Spleen (tissue), 11 donors: ENCODE measurements around the gene MRPL14. TPM values are rescaled to one million over a fixed set of nuclear protein-coding genes. Genes with fewer than 3 reads are reported as not detected.

ENCODE experiments used
- DNase-seq: peaks from one replicate; pipeline ENCODE4 v3.0.0-alpha.2; 2020
- H3K27ac ChIP-seq, 8 donors: fragments of 200-600 bp; sonication (generic) in 7 of 8; 1 replicate in 4 of 8; 2 replicates in 4 of 8; pipeline versions ENCODE4 v1.5.0 to v1.8.0; 2016 to 2021; ENCODE audit warnings: inconsistent platforms in 4 of 8, mild to moderate bottlenecking in 4 of 8, moderate library complexity in 1 of 8
- H3K27me3 ChIP-seq, 7 donors: fragments of 200-600 bp; sonication (generic) in 6 of 7; replicated peaks in 1 of 7; 1 replicate in 4 of 7; 2 replicates in 3 of 7; pipeline versions ENCODE4 v1.5.0 to v1.8.0; 2016 to 2021; ENCODE audit warnings: inconsistent platforms in 3 of 7, mild to moderate bottlenecking in 1 of 7
- H3K36me3 ChIP-seq, 6 donors: fragments of 200-600 bp; sonication (generic) in 5 of 6; 1 replicate in 4 of 6; 2 replicates in 2 of 6; pipeline versions ENCODE4 v1.5.0 to v1.8.0; 2016 to 2021; ENCODE audit warnings: inconsistent platforms in 2 of 6
- H3K4me1 ChIP-seq, 6 donors: fragments of 200-600 bp; sonication (generic) in 5 of 6; 1 replicate in 3 of 6; 2 replicates in 3 of 6; pipeline versions ENCODE4 v1.5.0 to v1.8.0; 2016 to 2021; ENCODE audit warnings: inconsistent platforms in 3 of 6
- H3K4me3 ChIP-seq, 8 donors: fragments of 200-600 bp; sonication (generic) in 7 of 8; 1 replicate in 4 of 8; 2 replicates in 4 of 8; pipeline versions ENCODE4 v1.5.0 to v1.8.0; 2016 to 2021; ENCODE audit warnings: inconsistent platforms in 4 of 8, mild to moderate bottlenecking in 4 of 8, moderate library complexity in 2 of 8
- H3K9me3 ChIP-seq, 8 donors: fragments of 200-600 bp; sonication (generic) in 7 of 8; 1 replicate in 4 of 8; 2 replicates in 4 of 8; pipeline versions ENCODE4 v1.5.0 to v1.8.0; 2016 to 2021; ENCODE audit warnings: inconsistent platforms in 4 of 8
- POLR2A ChIP-seq, 3 donors: fragments of 450-650 bp; IDR thresholded peaks; one replicate each; pipeline ENCODE4 v1.5.1; 2017; ENCODE audit warnings: antibody characterized with exemption in 3 of 3, mild to moderate bottlenecking in 1 of 3
- POLR2AphosphoS5 ChIP-seq, 3 donors: sonication (generic); formaldehyde crosslinking; IDR thresholded peaks; one replicate each; pipeline ENCODE4 v1.5.1; 2017; ENCODE audit warnings: antibody characterized with exemption in 3 of 3
- WGBS, 5 donors: extraction: QIAGEN DNeasy Blood & Tissue Kit in 3 of 5; methylation state at CpG; one replicate each; pipeline versions ENCODE4 v1.1.5 to v1.1.7; 2013 to 2018; 5-methylcytosine and 5-hydroxymethylcytosine counted together
- intact Hi-C: fragments of 100-400 bp; cut with DNase I; formaldehyde crosslinking; loops from one replicate; pipeline ENCODE4 v1.15.0; 2023; ENCODE audit warnings: low total_unique reads
- polyA plus RNA-seq, 3 donors: library from polyadenylated mRNA; stranded (reverse); fragments of 200-250 nt; gene quantifications; one replicate each; pipeline ENCODE4 v1.2.1, GENCODE V29; 2013
- total RNA-seq, 7 donors: library from RNA; depleted of rRNA in 3 of 7; stranded (reverse); fragments of >200 nt in 3 of 7; fragmentation: NEBNext Ultra II Directional in 4 of 7; extraction: Animal tissue kit (Norgen Biotek cat#: 25700) in 4 of 7; gene quantifications; one replicate each; pipeline versions ENCODE4 v1.1.0 to v1.2.1, GENCODE V29; 2016 to 2021
- TF ChIP-seq, protein P1 (sequence below), 11 experiments: fragments of 200-600 bp in 7 of 11; fragments of 450-650 bp in 4 of 11; sonication (generic) in 4 of 11; IDR thresholded peaks in 8 of 11; conservative IDR thresholded peaks in 3 of 11; 1 replicate in 7 of 11; 2 replicates in 4 of 11; pipeline versions ENCODE4 v1.4.0 to v1.8.0; 2016 to 2021; ENCODE audit warnings: antibody characterized with exemption in 11 of 11, inconsistent platforms in 4 of 11, mild to moderate bottlenecking in 1 of 11
- donor health status: healthy with polysubstance abuse.
- donor health status: DM: no; HTN: no; CAD: no; lungs with moderate emphysema.
- donor health status: DM: no; HTN: no; CAD: no.
- donor health status: Bipolar disorder and iron deficiency.
- donor health status: healthy.
- donor health status: DM: no; HTN: no; CAD: no.
- donor health status: DM: yes; HTN: yes; CAD: no.

The MRPL14 gene
- total and polyA plus RNA-seq, 10 donors: 20.2 to 55.3 (median 27.3) TPM

DNA sequence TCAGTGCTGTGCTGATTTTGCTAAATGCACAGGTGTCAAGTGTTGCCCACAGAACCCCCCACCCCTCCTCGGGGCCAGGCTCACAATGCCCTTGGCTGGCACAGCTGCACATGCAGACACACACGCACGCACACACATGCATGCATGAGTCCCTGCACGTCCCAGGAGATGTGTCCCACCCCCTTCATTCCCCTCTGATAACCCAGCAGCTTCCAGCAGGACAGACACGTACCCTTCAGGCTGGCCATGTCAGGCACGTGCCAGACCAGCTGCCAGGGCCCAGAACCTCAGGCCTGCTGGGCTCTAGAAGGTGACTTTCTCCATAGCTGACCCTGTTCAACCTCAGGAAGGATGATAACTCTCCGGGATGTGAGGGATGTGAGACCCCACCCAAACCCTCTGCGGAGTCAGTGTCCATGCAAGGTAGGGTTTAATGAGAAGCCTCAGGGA is 44.4 kb downstream of the MRPL14 start:
- TF ChIP-seq, protein P1, sequence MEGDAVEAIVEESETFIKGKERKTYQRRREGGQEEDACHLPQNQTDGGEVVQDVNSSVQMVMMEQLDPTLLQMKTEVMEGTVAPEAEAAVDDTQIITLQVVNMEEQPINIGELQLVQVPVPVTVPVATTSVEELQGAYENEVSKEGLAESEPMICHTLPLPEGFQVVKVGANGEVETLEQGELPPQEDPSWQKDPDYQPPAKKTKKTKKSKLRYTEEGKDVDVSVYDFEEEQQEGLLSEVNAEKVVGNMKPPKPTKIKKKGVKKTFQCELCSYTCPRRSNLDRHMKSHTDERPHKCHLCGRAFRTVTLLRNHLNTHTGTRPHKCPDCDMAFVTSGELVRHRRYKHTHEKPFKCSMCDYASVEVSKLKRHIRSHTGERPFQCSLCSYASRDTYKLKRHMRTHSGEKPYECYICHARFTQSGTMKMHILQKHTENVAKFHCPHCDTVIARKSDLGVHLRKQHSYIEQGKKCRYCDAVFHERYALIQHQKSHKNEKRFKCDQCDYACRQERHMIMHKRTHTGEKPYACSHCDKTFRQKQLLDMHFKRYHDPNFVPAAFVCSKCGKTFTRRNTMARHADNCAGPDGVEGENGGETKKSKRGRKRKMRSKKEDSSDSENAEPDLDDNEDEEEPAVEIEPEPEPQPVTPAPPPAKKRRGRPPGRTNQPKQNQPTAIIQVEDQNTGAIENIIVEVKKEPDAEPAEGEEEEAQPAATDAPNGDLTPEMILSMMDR (IDR thresholded peaks at IDR 0.05 in 8 of 11, conservative IDR thresholded peaks at IDR 0.05 in 3 of 11): no peak
- TF ChIP-seq POLR2A (IDR thresholded peaks at IDR 0.05) (no peak), POLR2AphosphoS5 (IDR thresholded peaks at IDR 0.05) (no peak)
- intact Hi-C loops: no loop called here
- no peak for DNase-seq
- peaks cover 0 to 15% (median 0%) of the 10 kb centered on the region in 7 donors for H3K27me3 ChIP-seq
- 62 to 78% (median 76%) methylated on average over 6 to 8 of the region's 8 CpGs for WGBS, 5 donors
- H3K9me3 ChIP-seq: no peaks in the 10 kb centered on the region
- no peak overlapping the region for H3K27ac ChIP-seq
- no peak overlapping the region for H3K4me3 ChIP-seq
- no peaks in the 10 kb centered on the region for H3K36me3 ChIP-seq
- peaks cover 0 to 7% (median 0%) of the 10 kb centered on the region in 6 donors for H3K4me1 ChIP-seq

DNA sequence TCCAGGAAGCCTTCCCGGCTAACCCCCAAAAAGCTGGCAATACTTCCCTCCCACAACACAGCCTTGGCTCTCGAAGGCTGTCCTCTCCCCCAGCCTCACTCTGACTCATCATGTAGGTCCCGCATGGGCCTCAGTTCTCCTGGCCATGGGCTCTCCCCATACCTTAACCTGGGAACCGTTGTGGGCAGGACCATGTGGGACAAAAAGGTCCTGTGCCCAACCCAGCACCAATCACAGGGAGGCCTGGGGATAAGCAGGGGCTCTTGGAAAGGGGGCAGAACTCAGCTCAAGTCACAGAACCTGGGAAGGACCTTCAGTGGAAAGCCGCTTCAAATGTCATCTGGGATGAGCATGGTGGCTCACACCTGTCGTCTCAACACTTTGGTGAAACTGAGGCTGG is 45.5 kb downstream of the MRPL14 start:
- DNase-seq: no peak
- Histone ChIP-seq H3K4me1 (peaks cover 0 to 10% (median 2%) of the 10 kb centered on the region in 6 donors), H3K9me3 (no peaks in the 10 kb centered on the region), H3K4me3 (no peak overlapping the region), H3K27ac (no peak overlapping the region), H3K36me3 (no peaks in the 10 kb centered on the region), H3K27me3 (peaks cover 0 to 26% (median 7%) of the 10 kb centered on the region in 7 donors)
- TF ChIP-seq POLR2AphosphoS5 (IDR thresholded peaks at IDR 0.05) (no peak), POLR2A (IDR thresholded peaks at IDR 0.05) (no peak)
- TF ChIP-seq, protein P1 (IDR thresholded peaks at IDR 0.05 in 8 of 11, conservative IDR thresholded peaks at IDR 0.05 in 3 of 11): no peak
- 74 to 93% (median 87%) methylated on average over 6 of the region's 6 CpGs for WGBS, 5 donors
- intact Hi-C loops: no loop called here

DNA sequence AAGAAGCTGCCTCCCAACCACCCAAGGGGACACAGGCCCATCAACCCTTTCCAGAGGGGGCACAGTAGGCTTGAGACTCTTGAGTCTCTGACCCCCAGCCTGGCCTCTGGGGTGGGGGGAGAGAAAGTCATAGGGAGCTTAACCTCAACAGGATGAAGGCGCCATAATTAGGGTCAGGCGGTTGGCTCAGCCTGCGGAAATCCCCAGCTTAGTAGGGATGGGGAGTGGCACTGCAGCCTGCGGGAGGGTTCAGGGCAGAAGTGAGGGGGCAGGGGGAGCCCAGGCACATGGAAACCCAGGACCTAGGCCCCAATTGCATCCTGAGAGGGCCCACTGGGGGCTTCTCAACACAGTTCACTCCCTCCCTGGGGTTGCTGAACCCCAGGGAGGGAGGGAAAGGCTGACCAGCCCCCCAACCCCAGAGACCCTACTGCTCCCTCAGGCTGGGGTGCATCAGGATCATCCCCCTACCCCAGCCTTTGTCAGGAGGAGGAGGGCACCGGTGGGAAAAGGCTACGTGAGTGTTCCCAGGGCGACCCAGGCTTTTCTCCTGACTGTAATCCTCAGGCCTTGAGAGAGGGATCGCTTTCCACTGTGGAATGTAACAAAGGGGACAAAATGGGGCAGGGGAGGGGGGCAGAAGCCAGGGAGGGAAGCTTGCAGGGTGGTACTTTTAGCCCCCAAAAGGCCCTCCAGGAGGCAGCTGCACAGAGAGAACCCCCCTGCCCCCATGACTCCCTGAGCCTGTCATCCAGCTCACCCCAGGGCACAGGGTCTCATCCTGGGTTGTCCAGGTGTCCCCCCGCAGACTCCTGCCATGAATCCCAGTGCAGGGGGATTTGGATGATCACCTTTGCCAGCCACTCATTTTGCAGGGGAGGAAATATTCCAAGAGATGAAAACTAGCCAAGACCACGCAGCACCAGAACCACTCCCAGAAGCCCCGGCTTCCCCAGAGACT is 46.4 kb downstream of the MRPL14 start:
- Histone ChIP-seq H3K27me3 (peaks cover 0 to 36% (median 15%) of the 10 kb centered on the region in 7 donors), H3K4me1 (peaks cover 0 to 19% (median 8%) of the 10 kb centered on the region in 6 donors), H3K4me3 (no peak overlapping the region), H3K36me3 (no peaks in the 10 kb centered on the region), H3K9me3 (no peaks in the 10 kb centered on the region), H3K27ac (no peak overlapping the region)
- DNase-seq: no peak
- TF ChIP-seq, protein P1 (IDR thresholded peaks at IDR 0.05 in 8 of 11, conservative IDR thresholded peaks at IDR 0.05 in 3 of 11): no peak
- TF ChIP-seq POLR2AphosphoS5 (IDR thresholded peaks at IDR 0.05): no peak
- TF ChIP-seq POLR2A (IDR thresholded peaks at IDR 0.05): no peak
- 61 to 75% (median 71%) methylated on average over 5 to 11 of the region's 11 CpGs for WGBS, 5 donors
- intact Hi-C loops: no loop called here

GRCh38 chr6:44079672-44080071 is 47.6 kb downstream of the MRPL14 start:
- Histone ChIP-seq H3K36me3 (no peaks in the 10 kb centered on the region), H3K4me1 (peaks cover under 1 to 25% (median 11%) of the 10 kb centered on the region in 6 donors), H3K4me3 (no peak overlapping the region), H3K27ac (no peak overlapping the region), H3K27me3 (peaks cover 0 to 47% (median 21%) of the 10 kb centered on the region in 7 donors), H3K9me3 (no peaks in the 10 kb centered on the region)
- no peak for DNase-seq
- intact Hi-C loops: loop anchor here (2.0 to 5.0 kb wide), 4 partner anchors 311 to 472 kb away; no protein-coding TSS in a partner anchor
- 75 to 92% (median 90%) methylated on average over 3 of the region's 3 CpGs for WGBS, 5 donors
- TF ChIP-seq POLR2AphosphoS5 (IDR thresholded peaks at IDR 0.05) (no peak), POLR2A (IDR thresholded peaks at IDR 0.05) (no peak)
- TF ChIP-seq, protein P1 (IDR thresholded peaks at IDR 0.05 in 8 of 11, conservative IDR thresholded peaks at IDR 0.05 in 3 of 11): no peak
